Choroid plexus epithelial cell (primary cell): Measurements from ENCODE around the gene GUCY1A2.
A peak's percentile ranks its signal among the peaks of the same experiment; 100 is the strongest.

ENCODE experiments used
- DNase-seq: peaks from one replicate; pipeline ENCODE4 v3.0.0-alpha.2; 2010; ENCODE audit warnings: low read depth
- H3K4me3 ChIP-seq: 2 replicates; pipeline ENCODE4 v1.5.1; 2011; ENCODE audit warnings: low read depth, mild to moderate bottlenecking, control low read depth, low read length, moderate library complexity
- CTCF ChIP-seq: conservative IDR thresholded peaks from 2 replicates; pipeline ENCODE4 v1.5.1; 2011; ENCODE audit warnings: low read depth, mild to moderate bottlenecking, control low read depth, inconsistent platforms, low read length, moderate library complexity

Gene GUCY1A2

GRCh38 chr11:106879029-106879428, 139.2 kb downstream of the GUCY1A2 start:
- no peak for DNase-seq
- H3K4me3 ChIP-seq = no peak overlapping the region
- TF ChIP-seq CTCF = no peak

DNA sequence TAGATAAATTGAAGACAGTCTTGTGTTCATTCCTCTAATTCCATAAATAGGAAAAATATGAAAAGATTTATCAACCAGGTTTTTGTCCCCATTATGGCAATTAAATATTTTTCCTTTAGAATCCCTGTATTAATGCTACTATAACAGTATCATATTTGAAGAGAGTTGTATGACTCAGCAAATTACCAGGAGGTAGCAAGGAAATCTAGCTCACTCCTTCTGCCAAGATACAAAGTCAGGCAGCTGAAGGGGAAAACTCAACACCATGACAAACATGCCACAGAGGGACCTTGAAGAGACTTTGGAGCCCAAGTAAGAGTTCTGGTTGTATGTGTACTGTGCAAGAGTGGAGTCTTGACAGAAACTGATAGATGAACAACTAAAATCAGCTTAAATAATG, 143.3 kb downstream of the GUCY1A2 start:
- no peak for TF ChIP-seq CTCF
- DNase-seq = peak; percentile 44
- H3K4me3 ChIP-seq = no peak overlapping the region

DNA sequence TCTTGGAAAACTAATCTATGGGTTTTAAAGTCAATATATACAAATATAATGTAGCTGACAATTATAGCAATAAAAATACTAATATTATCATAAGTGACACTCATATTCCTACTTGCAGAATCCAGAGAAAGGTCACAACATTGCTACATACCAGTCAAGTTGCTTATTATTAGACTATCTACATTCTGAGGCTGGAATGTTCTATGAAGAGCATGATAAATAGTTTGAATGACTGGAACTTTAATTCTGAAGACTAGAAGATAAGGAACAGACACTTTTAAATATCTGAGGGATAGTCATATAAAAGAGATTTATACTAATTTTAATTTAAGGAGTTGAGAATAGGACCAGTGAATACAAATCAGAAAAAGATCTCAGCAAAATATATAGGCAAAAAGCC, 146.0 kb downstream of the GUCY1A2 start:
- DNase-seq = peak; percentile 51
- H3K4me3 ChIP-seq = no peak overlapping the region
- no peak for TF ChIP-seq CTCF

- no peak for DNase-seq
- TF ChIP-seq CTCF = no peak
- H3K4me3 ChIP-seq = no peak overlapping the region
Observed at GRCh38 chr11:106858200-106858599, 160.1 kb downstream of the GUCY1A2 start.

GRCh38 chr11:106856566-106856965, 161.7 kb downstream of the GUCY1A2 start:
- no peak overlapping the region for H3K4me3 ChIP-seq
- TF ChIP-seq CTCF = no peak
- no peak for DNase-seq

DNA sequence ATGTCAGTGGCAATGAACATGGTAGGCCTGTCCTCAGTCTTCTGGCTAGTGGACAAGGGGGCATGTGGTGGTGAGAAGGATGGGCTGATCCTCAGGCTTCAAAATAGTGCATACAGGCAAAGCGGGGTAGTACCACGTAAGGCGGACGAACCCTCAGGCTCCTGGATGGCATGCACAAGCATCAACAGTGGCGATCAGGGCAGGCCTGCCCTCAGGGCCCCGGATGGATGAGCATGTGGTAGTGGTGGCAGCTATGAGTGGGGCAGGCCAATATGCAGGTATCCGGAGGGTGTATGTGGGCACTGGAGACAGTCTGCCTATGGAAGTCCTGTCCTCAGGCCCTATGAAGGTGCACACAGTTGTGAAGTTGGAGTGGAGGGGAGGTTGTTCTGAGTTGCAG, 163.8 kb downstream of the GUCY1A2 start:
- no peak for TF ChIP-seq CTCF
- no peak for DNase-seq
- H3K4me3 ChIP-seq = no peak overlapping the region

- TF ChIP-seq CTCF = no peak
- H3K4me3 ChIP-seq = no peak overlapping the region
- DNase-seq = no peak
Observed at GRCh38 chr11:106853850-106854401, 164.3 kb downstream of the GUCY1A2 start.
